ENCODE measurements around the gene VGF. TPM values are rescaled to one million over a fixed set of nuclear protein-coding genes. Genes with fewer than 3 reads are reported as not detected.

VGF gene
- total and polyA plus RNA-seq, 2 donors (not counting 3 experiments of a cell fraction or from before 2014, with no cell fraction given), result 0.03 TPM; not detected in 1

DNA sequence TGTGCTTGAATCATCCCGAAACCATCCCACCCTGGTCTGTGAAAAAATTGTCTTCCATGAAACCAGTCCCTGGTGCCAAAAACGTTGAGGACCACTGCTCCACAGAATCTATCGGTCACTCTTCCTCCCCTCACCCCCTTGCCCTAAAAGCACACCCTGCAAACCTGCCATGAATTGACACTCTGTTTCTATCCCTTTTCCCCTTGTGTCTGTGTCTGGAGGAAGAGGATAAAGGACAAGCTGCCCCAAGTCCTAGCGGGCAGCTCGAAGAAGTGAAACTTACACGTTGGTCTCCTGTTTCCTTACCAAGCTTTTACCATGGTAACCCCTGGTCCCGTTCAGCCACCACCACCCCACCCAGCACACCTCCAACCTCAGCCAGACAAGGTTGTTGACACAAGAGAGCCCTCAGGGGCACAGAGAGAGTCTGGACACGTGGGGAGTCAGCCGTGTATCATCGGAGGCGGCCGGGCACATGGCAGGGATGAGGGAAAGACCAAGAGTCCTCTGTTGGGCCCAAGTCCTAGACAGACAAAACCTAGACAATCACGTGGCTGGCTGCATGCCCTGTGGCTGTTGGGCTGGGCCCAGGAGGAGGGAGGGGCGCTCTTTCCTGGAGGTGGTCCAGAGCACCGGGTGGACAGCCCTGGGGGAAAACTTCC, 39.2 kb downstream of the VGF start:
- CTCF ChIA-PET, result interaction anchor here (1.4 to 3.9 kb wide), 10 partner anchors 9 to 49 kb away, joined by 5 to 41 read pairs (median 12); no protein-coding TSS in a partner anchor
- peak; percentile 94 for DNase-seq (ENCODE audit: low read depth, low spot score)
- Histone ChIP-seq H3K79me2 (ENCODE audit: control insufficient read depth, insufficient read depth, low read length) (peaks cover 50% of the 10 kb centered on the region), H3K9me1 (replicated peaks; ENCODE audit: control insufficient read depth, extremely low read depth, insufficient read depth, low read length) (no peaks in the 10 kb centered on the region), H3K9ac (replicated peaks; ENCODE audit: extremely low read depth, insufficient read depth, low read length) (peak overlapping the region; percentile 100), H3K4me3 (replicated peaks in 1 of 3; ENCODE audit: insufficient read depth in 1 of 3, low read depth in 1 of 3, low read length in 3 of 3) (peak overlapping the region in 1 of 3 experiments; percentile 48), H3K4me1 (ENCODE audit: control insufficient read depth, extremely low read depth, insufficient read depth, low read length) (peaks cover 59% of the 10 kb centered on the region), H2AFZ (ENCODE audit: low read depth, low read length) (no peak overlapping the region), H3K27me3 (ENCODE audit: control insufficient read depth in 2 of 2, insufficient read depth in 2 of 2, low read length in 2 of 2) (no peaks in the 10 kb centered on the region), H3K4me2 (ENCODE audit: insufficient read depth, low read length) (peak overlapping the region; percentile 60), H3K9me3 (replicated peaks; ENCODE audit: control insufficient read depth, insufficient read depth, low read length) (no peaks in the 10 kb centered on the region), H4K20me1 (replicated peaks; ENCODE audit: control insufficient read depth, extremely low read depth, insufficient read depth, low read length) (no peaks in the 10 kb centered on the region), H3K27ac (ENCODE audit: insufficient read depth, low read depth, low read length) (peak overlapping the region; percentile 83), H3K36me3 (ENCODE audit: control insufficient read depth in 2 of 2, extremely low read depth in 1 of 2, insufficient read depth in 2 of 2, low read length in 2 of 2) (peaks cover 19 to 20% of the 10 kb centered on the region in 2 experiments)
- no peak for TF ChIP-seq POLR2A (IDR thresholded peaks at IDR 0.05; ENCODE audit: low read depth, low read length)
- TF ChIP-seq POLR2AphosphoS5 (IDR thresholded peaks at IDR 0.05; ENCODE audit: insufficient read depth, low read depth, low read length), result peak; percentile 21
- TF ChIP-seq MYC (IDR thresholded peaks at IDR 0.05; ENCODE audit: low read depth, low read length), result peak; percentile 71
- TF ChIP-seq, protein P1, sequence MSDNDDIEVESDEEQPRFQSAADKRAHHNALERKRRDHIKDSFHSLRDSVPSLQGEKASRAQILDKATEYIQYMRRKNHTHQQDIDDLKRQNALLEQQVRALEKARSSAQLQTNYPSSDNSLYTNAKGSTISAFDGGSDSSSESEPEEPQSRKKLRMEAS (IDR thresholded peaks at IDR 0.05; ENCODE audit: insufficient read depth, insufficient read length), result peak; percentile 91
- intact Hi-C loops (cut with micrococcal nuclease), result loop anchor here (1.0 to 10.0 kb wide), 6 partner anchors 9 to 1021 kb away; partner anchors contain the start of genes AP4M1 and MCM7
- FAIRE-seq, result peak; percentile 95
- BruUV-seq (replicated peaks), result TSS peak; percentile 15
- POLR2A ChIA-PET, result interaction anchor here (0.8 to 6.3 kb wide), 10 partner anchors 9 to 237 kb away, joined by 3 to 132 read pairs (median 26); partner anchors contain the start of genes TRIM56 and UFSP1
- dilution Hi-C loops (cut with MboI; ENCODE audit: extremely low pct_ligation_motif_present, low sequenced_read_pairs), result no loop called here

DNA sequence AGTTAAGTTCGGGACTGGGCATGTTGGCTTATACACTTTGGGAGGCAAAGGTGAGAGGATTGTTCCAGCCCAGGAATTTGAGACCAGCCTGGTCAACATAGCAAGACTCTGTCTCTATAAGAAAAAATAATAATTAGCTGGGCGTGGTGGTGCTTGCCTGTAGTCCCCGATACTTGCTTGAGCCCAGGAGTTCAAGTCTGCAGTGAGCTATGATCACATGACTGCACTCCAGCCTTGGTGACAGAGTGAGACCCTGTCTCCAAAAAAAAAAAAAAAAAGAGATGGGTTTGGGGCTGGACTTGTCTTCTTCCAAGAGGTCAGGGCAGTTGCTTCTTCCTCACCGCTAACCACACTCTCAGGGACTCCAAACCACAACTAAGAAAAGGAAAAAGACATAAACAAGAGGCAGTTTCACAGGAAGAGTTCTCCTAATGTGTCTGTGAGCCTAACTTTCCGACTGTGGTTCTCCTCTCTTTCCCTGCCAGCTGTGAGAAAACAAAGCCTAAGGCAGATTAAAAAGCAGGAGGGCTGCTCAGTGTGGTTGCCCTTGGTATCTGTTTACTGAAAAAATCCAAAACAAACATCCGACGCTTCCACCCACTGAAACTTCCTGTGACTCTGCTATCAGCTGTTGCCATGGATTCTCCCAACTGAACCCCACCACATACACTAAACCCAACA, 40.9 kb downstream of the VGF start:
- TF ChIP-seq, protein P1 (IDR thresholded peaks at IDR 0.05; ENCODE audit: insufficient read depth, insufficient read length), result no peak
- TF ChIP-seq, protein P2, sequence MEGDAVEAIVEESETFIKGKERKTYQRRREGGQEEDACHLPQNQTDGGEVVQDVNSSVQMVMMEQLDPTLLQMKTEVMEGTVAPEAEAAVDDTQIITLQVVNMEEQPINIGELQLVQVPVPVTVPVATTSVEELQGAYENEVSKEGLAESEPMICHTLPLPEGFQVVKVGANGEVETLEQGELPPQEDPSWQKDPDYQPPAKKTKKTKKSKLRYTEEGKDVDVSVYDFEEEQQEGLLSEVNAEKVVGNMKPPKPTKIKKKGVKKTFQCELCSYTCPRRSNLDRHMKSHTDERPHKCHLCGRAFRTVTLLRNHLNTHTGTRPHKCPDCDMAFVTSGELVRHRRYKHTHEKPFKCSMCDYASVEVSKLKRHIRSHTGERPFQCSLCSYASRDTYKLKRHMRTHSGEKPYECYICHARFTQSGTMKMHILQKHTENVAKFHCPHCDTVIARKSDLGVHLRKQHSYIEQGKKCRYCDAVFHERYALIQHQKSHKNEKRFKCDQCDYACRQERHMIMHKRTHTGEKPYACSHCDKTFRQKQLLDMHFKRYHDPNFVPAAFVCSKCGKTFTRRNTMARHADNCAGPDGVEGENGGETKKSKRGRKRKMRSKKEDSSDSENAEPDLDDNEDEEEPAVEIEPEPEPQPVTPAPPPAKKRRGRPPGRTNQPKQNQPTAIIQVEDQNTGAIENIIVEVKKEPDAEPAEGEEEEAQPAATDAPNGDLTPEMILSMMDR (IDR thresholded peaks at IDR 0.05; ENCODE audit: extremely low read depth in 1 of 2, insufficient read depth in 1 of 2, low read depth in 1 of 2, low read length in 2 of 2), result no peak
- TF ChIP-seq JUN (IDR thresholded peaks at IDR 0.05; ENCODE audit: borderline replicate concordance, insufficient read depth, insufficient read length, low read depth), result peak; percentile 34
- peaks cover 61% of the 10 kb centered on the region for H3K4me1 ChIP-seq (ENCODE audit: control insufficient read depth, extremely low read depth, insufficient read depth, low read length)
- intact Hi-C loops (cut with micrococcal nuclease), result loop anchor here (10.0 kb wide), 1 partner anchor 1020 kb away; the partner anchor contains the start of genes AP4M1 and MCM7
- ChIA-PET POLR2A (interaction anchor here (1.0 to 5.3 kb wide), 5 partner anchors 12 to 24 kb away, joined by 6 to 49 read pairs (median 32); no protein-coding TSS in a partner anchor), CTCF (interaction anchor here (0.7 to 3.5 kb wide), 5 partner anchors 11 to 47 kb away, joined by 3 to 24 read pairs (median 8); no protein-coding TSS in a partner anchor)
- DNase-seq (ENCODE audit: low read depth, low spot score) (peak; percentile 88), FAIRE-seq (peak; percentile 93)
- peak overlapping the region; percentile 100 for H3K9ac ChIP-seq (replicated peaks; ENCODE audit: extremely low read depth, insufficient read depth, low read length)
- peaks cover 8 to 10% of the 10 kb centered on the region in 2 experiments for H3K36me3 ChIP-seq (ENCODE audit: control insufficient read depth in 2 of 2, extremely low read depth in 1 of 2, insufficient read depth in 2 of 2, low read length in 2 of 2)
- H3K79me2 ChIP-seq (ENCODE audit: control insufficient read depth, insufficient read depth, low read length), result peaks cover 39% of the 10 kb centered on the region
- no peaks in the 10 kb centered on the region for H3K9me3 ChIP-seq (replicated peaks; ENCODE audit: control insufficient read depth, insufficient read depth, low read length)
- peak overlapping the region; percentile 83 for H3K27ac ChIP-seq (ENCODE audit: insufficient read depth, low read depth, low read length)
- no peak overlapping the region for H3K4me3 ChIP-seq (replicated peaks in 1 of 3; ENCODE audit: insufficient read depth in 1 of 3, low read depth in 1 of 3, low read length in 3 of 3)
- no peaks in the 10 kb centered on the region for H3K9me1 ChIP-seq (replicated peaks; ENCODE audit: control insufficient read depth, extremely low read depth, insufficient read depth, low read length)
- dilution Hi-C loops (cut with MboI; ENCODE audit: extremely low pct_ligation_motif_present, low sequenced_read_pairs), result no loop called here
- H3K4me2 ChIP-seq (ENCODE audit: insufficient read depth, low read length), result peak overlapping the region; percentile 45
- H2AFZ ChIP-seq (ENCODE audit: low read depth, low read length), result no peak overlapping the region
- no peaks in the 10 kb centered on the region for H3K27me3 ChIP-seq (ENCODE audit: control insufficient read depth in 2 of 2, insufficient read depth in 2 of 2, low read length in 2 of 2)
- TSS peak; percentile 41 for BruUV-seq (replicated peaks)
- no peaks in the 10 kb centered on the region for H4K20me1 ChIP-seq (replicated peaks; ENCODE audit: control insufficient read depth, extremely low read depth, insufficient read depth, low read length)

All from endothelial cell of umbilical vein (primary cell).